Upper lobe of left lung (tissue), 6 donors: ENCODE data around the gene ZC2HC1C. TPM values are rescaled to one million over a fixed set of nuclear protein-coding genes. Genes with fewer than 3 reads are reported as not detected.

Source experiments
- ATAC-seq, 2 donors: fragments of 200-7000 bp; cut with Tn5 transposase; one replicate each; pipeline ENCODE4 v1.9.1; 2022; ENCODE audit warnings: mild to moderate bottlenecking in 2 of 2, moderate library complexity in 2 of 2; ENCODE audit not compliant: low FRiP score in 2 of 2
- DNase-seq, 2 donors: peaks; one replicate each; pipeline ENCODE4 v3.0.0-alpha.2; 2019 to 2020
- H3K27ac ChIP-seq, 4 donors: fragments of 200-600 bp; sonication (generic); one replicate each; pipeline ENCODE4 v1.5.1; 2016 to 2019
- H3K27me3 ChIP-seq, 4 donors: fragments of 200-600 bp; sonication (generic); one replicate each; pipeline ENCODE4 v1.5.1; 2017 to 2019
- H3K36me3 ChIP-seq, 4 donors: fragments of 200-600 bp; sonication (generic); one replicate each; pipeline ENCODE4 v1.5.1; 2016 to 2019
- H3K4me1 ChIP-seq, 4 donors: fragments of 200-600 bp; sonication (generic); one replicate each; pipeline ENCODE4 v1.5.1; 2018 to 2019
- H3K4me3 ChIP-seq, 4 donors: fragments of 200-600 bp; sonication (generic); one replicate each; pipeline ENCODE4 v1.5.1; 2017 to 2019; ENCODE audit warnings: mild to moderate bottlenecking in 2 of 4, moderate library complexity in 1 of 4
- H3K9me3 ChIP-seq, 4 donors: fragments of 200-600 bp; sonication (generic); one replicate each; pipeline ENCODE4 v1.5.1; 2018 to 2019
- EP300 ChIP-seq, 4 donors: sonication (generic); formaldehyde crosslinking; IDR thresholded peaks; one replicate each; pipeline ENCODE4 v1.5.1; 2017; ENCODE audit warnings: antibody characterized with exemption in 4 of 4, control low read depth in 2 of 4
- POLR2A ChIP-seq, 4 donors: fragments of 450-650 bp; IDR thresholded peaks; one replicate each; pipeline ENCODE4 v1.5.1; 2016 to 2017; ENCODE audit warnings: antibody characterized with exemption in 4 of 4, mild to moderate bottlenecking in 2 of 4
- POLR2AphosphoS5 ChIP-seq, 2 donors: sonication (generic); formaldehyde crosslinking; IDR thresholded peaks; one replicate each; pipeline ENCODE4 v1.5.1; 2017; ENCODE audit warnings: antibody characterized with exemption in 2 of 2
- WGBS, 2 donors: methylation state at CpG; one replicate each; pipeline ENCODE4 v1.1.5; 2017 to 2018; 5-methylcytosine and 5-hydroxymethylcytosine counted together
- total RNA-seq, 6 donors: library from RNA; depleted of rRNA in 4 of 6; stranded (reverse); fragments of >200 nt in 4 of 6; gene quantifications; one replicate each; pipeline versions ENCODE4 v1.1.0 to v1.2.1, GENCODE V29; 2016 to 2021
- TF ChIP-seq, protein P1 (sequence below), 6 experiments: fragments of 450-650 bp in 4 of 6; fragments of 200-600 bp in 2 of 6; sonication (generic) in 2 of 6; IDR thresholded peaks; one replicate each; pipeline ENCODE4 v1.5.1; 2016 to 2019; ENCODE audit warnings: antibody characterized with exemption in 6 of 6
- donor health status: DM: no; HTN: no; CAD: no; lungs with moderate emphysema.
- donor health status: DM: no; HTN: yes; CAD: no; lungs with severe emphysema.

The ZC2HC1C gene
- total RNA-seq, 6 donors from 2014 or later: 3.2 to 21.0 (median 9.7) TPM

DNA sequence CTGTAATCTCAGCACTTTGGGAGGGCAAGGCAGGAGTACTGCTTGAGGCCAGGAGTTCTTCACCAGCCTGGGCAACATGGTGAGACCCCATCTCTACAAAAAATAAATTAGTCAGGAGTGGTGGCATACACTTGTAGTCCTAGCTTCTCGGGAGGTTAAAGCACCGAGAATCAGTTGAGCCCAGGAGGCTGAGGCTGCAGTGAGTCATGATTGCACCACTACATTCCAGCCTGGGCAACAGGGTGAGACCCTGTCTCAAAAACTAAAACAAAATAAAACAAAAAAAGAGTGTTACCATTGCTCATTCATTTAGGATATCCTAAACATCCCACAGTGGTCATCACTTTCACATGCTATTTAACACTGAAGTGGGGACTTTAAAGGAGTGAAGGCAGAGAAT, 49.6 kb downstream of the ZC2HC1C start:
- Histone ChIP-seq H3K4me1 (peaks cover 7 to 13% (median 8%) of the 10 kb centered on the region in 4 donors), H3K27ac (no peak overlapping the region), H3K9me3 (no peaks in the 10 kb centered on the region), H3K36me3 (peaks cover 9 to 63% (median 44%) of the 10 kb centered on the region in 4 donors), H3K27me3 (no peaks in the 10 kb centered on the region), H3K4me3 (no peak overlapping the region)
- TF ChIP-seq EP300 (IDR thresholded peaks at IDR 0.05) (no peak), POLR2A (IDR thresholded peaks at IDR 0.05) (no peak), POLR2AphosphoS5 (IDR thresholded peaks at IDR 0.05) (no peak)
- TF ChIP-seq, protein P1, sequence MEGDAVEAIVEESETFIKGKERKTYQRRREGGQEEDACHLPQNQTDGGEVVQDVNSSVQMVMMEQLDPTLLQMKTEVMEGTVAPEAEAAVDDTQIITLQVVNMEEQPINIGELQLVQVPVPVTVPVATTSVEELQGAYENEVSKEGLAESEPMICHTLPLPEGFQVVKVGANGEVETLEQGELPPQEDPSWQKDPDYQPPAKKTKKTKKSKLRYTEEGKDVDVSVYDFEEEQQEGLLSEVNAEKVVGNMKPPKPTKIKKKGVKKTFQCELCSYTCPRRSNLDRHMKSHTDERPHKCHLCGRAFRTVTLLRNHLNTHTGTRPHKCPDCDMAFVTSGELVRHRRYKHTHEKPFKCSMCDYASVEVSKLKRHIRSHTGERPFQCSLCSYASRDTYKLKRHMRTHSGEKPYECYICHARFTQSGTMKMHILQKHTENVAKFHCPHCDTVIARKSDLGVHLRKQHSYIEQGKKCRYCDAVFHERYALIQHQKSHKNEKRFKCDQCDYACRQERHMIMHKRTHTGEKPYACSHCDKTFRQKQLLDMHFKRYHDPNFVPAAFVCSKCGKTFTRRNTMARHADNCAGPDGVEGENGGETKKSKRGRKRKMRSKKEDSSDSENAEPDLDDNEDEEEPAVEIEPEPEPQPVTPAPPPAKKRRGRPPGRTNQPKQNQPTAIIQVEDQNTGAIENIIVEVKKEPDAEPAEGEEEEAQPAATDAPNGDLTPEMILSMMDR (IDR thresholded peaks at IDR 0.05): no peak
- ATAC-seq (no peak), DNase-seq (no peak)
- WGBS, 2 donors: 91 to 100% methylated on average over 2 of the region's 2 CpGs

DNA sequence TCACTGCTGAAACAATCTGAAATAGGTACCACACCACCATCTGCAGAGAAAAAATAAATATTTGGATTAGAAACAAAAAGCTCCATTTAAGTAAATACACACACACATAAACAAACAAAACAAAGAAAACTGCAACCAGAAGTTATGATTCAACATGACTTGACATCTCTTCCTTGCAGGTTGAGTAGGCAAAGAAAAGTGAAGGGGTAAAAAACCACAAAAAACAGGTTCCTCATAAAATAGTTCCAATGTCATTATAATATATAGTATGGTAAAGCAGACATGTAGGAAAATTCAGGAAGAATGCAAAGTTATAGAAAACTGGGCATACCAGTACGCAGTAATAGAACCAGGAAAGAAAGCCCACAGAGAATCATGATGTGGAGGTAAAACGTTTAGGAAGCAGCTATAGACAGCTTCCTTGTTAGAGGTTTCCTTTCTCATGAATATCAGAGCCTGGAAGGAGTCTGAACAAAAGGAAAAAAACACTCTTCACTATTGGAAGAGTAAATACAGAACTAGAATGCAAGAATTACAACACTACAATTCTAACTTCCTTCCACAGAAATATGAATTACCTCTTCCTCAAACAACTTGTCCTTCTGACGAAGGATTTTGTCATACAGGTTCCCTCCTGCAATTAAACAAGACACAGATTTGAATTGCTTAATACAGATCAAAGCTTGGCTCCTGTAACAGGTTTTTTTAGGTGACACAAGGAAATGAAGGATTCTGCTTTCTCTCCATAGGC, 51.3 kb downstream of the ZC2HC1C start:
- peak overlapping the region in 3 of 4 donors; percentile 4 to 65 (median 39) for H3K27ac ChIP-seq
- H3K4me1 ChIP-seq: peaks cover 13 to 29% (median 20%) of the 10 kb centered on the region in 4 donors
- no peaks in the 10 kb centered on the region for H3K9me3 ChIP-seq
- DNase-seq (no peak), ATAC-seq (peak in 1 of 2 donors; percentile 21)
- WGBS, 2 donors: 36 to 40% methylated on average over 3 of the region's 3 CpGs
- peaks cover 9 to 46% (median 34%) of the 10 kb centered on the region in 4 donors for H3K36me3 ChIP-seq
- TF ChIP-seq POLR2A (IDR thresholded peaks at IDR 0.05) (no peak), EP300 (IDR thresholded peaks at IDR 0.05) (no peak), POLR2AphosphoS5 (IDR thresholded peaks at IDR 0.05) (no peak)
- H3K4me3 ChIP-seq: no peak overlapping the region
- no peaks in the 10 kb centered on the region for H3K27me3 ChIP-seq

DNA sequence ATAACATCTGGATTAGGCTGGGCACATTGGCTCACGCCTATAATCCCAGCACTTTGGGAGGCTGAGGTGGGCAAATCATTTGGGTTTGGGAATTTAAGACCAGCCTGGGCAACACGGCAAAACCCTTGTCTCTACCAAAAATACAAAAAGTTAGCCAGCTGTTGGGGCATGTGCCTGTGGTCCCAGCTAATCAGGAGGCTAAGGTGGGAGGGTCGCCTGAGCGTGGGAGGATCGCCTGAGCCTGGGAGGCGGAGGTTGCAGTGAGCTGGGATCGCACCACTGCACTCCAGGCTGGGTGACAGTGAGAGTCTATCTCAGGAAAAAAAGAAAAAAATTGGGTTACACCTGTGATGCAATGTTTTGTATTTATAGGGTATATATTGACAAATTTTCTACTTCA, 52.1 kb downstream of the ZC2HC1C start:
- WGBS, 2 donors: 92 to 94% methylated on average over 7 of the region's 7 CpGs
- Histone ChIP-seq H3K9me3 (no peaks in the 10 kb centered on the region), H3K27ac (peak overlapping the region in 2 of 4 donors; percentile 39 to 65), H3K4me3 (no peak overlapping the region), H3K27me3 (no peaks in the 10 kb centered on the region), H3K4me1 (peaks cover 18 to 38% (median 25%) of the 10 kb centered on the region in 4 donors), H3K36me3 (peaks cover 9 to 38% (median 26%) of the 10 kb centered on the region in 4 donors)
- TF ChIP-seq, protein P1 (IDR thresholded peaks at IDR 0.05): no peak
- TF ChIP-seq EP300 (IDR thresholded peaks at IDR 0.05): no peak
- TF ChIP-seq POLR2A (IDR thresholded peaks at IDR 0.05): no peak
- no peak for TF ChIP-seq POLR2AphosphoS5 (IDR thresholded peaks at IDR 0.05)
- DNase-seq: no peak
- ATAC-seq: no peak

DNA sequence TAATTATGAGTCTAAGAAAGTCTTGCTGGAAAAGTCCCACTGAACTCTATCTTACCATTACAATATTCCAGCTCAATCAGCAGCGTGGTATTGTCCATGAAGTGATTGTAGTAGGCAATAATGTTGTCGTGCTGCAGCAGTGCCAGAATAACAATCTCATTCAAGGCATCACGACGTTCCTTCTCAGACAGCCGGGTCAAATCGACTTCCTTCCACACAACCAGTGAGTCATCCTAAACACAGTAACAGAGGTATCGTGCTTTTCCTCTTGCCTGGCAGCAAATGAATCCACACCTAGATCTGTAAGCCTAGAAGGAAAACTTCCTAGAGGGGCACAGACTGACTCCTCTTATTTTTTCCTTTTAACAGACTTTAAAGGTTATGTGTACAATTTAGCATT, 54.5 kb downstream of the ZC2HC1C start:
- no peak for ATAC-seq
- Histone ChIP-seq H3K27ac (peak overlapping the region in 3 of 4 donors; percentile 4 to 64 (median 15)), H3K4me3 (no peak overlapping the region)

DNA sequence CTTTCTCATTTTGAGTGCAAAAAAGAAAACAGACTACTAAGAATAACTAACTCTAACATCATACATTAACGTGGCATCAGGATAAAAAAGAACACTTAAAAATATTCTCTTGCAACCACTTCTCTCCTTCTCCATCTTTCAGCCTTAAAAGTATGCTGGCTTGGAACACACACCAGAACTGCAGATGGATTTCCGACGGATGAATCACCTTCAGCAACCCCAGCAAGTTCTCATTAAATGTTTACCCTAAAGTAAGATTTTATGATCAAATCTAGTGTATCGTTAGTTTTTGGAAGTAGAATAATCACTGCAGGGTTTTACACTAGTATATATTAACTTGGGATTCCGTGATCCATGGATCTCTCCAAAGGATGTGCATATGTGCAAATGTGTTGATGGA, 56.2 kb downstream of the ZC2HC1C start:
- H3K36me3 ChIP-seq: peaks cover 0 to 10% (median 0%) of the 10 kb centered on the region in 4 donors
- peak overlapping the region in 3 of 4 donors; percentile 97 to 99 (median 97) for H3K27ac ChIP-seq
- no peaks in the 10 kb centered on the region for H3K9me3 ChIP-seq
- H3K4me1 ChIP-seq: peaks cover 27 to 52% (median 36%) of the 10 kb centered on the region in 4 donors
- ATAC-seq: no peak
- TF ChIP-seq, protein P1 (IDR thresholded peaks at IDR 0.05): no peak
- no peak for TF ChIP-seq POLR2AphosphoS5 (IDR thresholded peaks at IDR 0.05)
- TF ChIP-seq EP300 (IDR thresholded peaks at IDR 0.05): no peak
- no peak for TF ChIP-seq POLR2A (IDR thresholded peaks at IDR 0.05)
- peak overlapping the region in 2 of 4 donors; percentile 71 to 86 for H3K4me3 ChIP-seq
- 58 to 69% methylated on average over 5 of the region's 5 CpGs for WGBS, 2 donors
- DNase-seq: no peak
- H3K27me3 ChIP-seq: no peaks in the 10 kb centered on the region

More for the DNA sequence above, 54.5 kb downstream of the ZC2HC1C start:
- H3K4me1 ChIP-seq: peaks cover 30 to 54% (median 41%) of the 10 kb centered on the region in 4 donors
- WGBS, 2 donors: 28 to 30% methylated on average over 7 of the region's 7 CpGs
- TF ChIP-seq POLR2A (IDR thresholded peaks at IDR 0.05) (peak in 1 of 4 donors; percentile 11), EP300 (IDR thresholded peaks at IDR 0.05) (no peak), POLR2AphosphoS5 (IDR thresholded peaks at IDR 0.05) (peak in 1 of 2 donors; percentile 59)
- TF ChIP-seq, protein P1 (IDR thresholded peaks at IDR 0.05): no peak
- DNase-seq: peak in 1 of 2 donors; percentile 64
- H3K27me3 ChIP-seq: no peaks in the 10 kb centered on the region
- H3K9me3 ChIP-seq: no peaks in the 10 kb centered on the region
- H3K36me3 ChIP-seq: peaks cover 2 to 20% (median 9%) of the 10 kb centered on the region in 4 donors
